GM21367 (cell line): ENCODE data around the gene ALCAM.

Experiments used
- ATAC-seq: cut with Tn5 transposase; IDR thresholded peaks from one replicate; pipeline ENCODE4 v1.9.1; 2021; ENCODE audit not compliant: unreplicated experiment

Gene ALCAM

GRCh38 chr3:105423397-105423796 is 56.7 kb downstream of the ALCAM start:
- ATAC-seq, result no peak

DNA sequence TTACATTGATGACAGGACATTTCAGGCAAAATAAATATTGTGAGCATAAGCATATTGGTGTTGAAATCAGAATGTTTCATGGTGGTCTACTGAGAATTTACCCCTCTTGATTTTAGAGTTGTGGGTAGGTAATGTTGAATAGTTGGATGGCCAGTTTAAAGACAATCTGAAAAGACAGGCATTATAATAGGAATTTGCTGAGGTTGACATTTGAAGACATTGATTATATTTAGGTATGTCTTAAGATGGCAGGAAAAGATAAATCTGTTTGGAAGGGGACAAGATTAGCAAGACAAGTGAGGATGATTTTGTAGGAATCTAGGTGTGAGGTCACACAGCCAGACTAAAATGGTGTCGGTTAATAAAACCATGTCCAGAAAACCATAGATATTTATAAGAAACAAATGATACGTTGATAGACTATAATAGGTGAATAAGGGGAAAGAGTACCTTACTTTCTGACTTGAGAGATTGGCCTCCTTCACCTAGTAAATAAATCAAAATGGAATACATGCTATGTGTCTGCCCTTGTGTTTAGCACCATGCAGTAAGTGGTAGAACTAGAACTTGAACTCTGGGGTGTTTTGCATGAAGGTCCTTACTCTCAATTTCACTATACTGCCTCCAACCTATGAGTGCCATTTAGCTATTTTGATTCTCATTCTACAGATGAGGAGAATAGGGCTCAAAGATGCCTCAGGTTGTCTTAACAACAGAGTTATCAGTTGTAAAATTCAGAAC is 57.9 kb downstream of the ALCAM start:
- no peak for ATAC-seq

DNA sequence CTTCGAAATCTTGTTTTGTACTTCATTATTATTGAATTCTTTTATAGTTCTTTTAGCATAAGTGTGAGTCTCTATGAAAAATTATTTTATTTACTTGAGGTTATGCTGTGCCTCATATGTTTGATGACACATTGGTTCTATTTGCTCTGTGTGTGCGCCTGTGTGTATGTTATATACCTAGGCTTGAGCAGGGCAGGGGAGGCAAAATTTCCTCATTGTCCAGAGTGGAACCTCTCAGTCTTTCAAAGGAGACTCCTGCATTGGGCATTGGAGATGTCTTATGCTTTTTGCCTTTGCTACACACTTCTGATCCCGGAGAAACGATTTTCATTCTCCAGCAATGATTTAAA is 58.4 kb downstream of the ALCAM start:
- no peak for ATAC-seq

- ATAC-seq, result no peak
These were observed 60.6 kb downstream of the ALCAM start for GRCh38 chr3:105427332-105427731.

- no peak for ATAC-seq
These were observed 62.5 kb downstream of the ALCAM start for GRCh38 chr3:105429034-105429762.

DNA sequence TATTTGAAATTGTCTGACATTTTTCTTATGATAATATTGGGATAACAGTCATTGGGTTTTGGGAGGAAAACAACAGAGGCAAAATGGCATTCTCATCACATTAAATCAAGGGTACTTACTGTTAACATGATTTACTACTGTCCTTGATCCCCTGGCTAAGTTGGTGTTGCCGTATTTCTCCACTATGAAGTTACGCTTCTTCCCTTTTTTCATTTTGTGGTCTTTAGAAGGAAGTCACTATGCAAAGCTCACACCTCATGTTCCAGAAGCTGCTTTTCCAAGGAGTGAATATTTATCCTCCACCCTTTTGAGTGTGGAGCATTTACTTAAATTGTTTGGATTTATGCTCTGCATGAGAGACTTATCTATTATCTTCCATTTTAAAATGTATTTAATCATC is 63.7 kb downstream of the ALCAM start:
- ATAC-seq, result no peak

DNA sequence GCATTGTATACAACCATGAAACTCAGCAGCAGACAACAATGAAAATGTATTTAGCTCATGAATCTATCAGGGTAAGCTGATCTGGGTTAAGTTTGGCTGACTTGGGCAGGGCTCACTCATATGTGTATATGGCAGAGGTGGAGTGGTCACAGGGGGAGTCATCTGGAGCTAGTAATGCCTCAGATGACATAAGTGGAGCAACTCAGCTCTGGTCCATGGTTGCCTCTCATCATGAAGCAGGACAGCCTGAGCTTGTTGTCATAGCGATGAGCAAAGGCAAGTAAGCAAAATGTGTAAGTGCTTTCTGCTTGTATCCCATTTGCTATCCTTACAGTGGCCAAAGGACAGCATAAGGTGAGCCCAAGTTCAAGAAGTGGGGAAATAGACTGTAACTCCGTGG is 64.5 kb downstream of the ALCAM start:
- no peak for ATAC-seq

GRCh38 chr3:105435277-105435676 is 68.6 kb downstream of the ALCAM start:
- no peak for ATAC-seq

GRCh38 chr3:105436687-105437086 is 70.0 kb downstream of the ALCAM start:
- no peak for ATAC-seq

- ATAC-seq, result no peak
These were observed 73.4 kb downstream of the ALCAM start for GRCh38 chr3:105440113-105440512.

GRCh38 chr3:105444725-105445124 is 78.0 kb downstream of the ALCAM start:
- ATAC-seq, result no peak

DNA sequence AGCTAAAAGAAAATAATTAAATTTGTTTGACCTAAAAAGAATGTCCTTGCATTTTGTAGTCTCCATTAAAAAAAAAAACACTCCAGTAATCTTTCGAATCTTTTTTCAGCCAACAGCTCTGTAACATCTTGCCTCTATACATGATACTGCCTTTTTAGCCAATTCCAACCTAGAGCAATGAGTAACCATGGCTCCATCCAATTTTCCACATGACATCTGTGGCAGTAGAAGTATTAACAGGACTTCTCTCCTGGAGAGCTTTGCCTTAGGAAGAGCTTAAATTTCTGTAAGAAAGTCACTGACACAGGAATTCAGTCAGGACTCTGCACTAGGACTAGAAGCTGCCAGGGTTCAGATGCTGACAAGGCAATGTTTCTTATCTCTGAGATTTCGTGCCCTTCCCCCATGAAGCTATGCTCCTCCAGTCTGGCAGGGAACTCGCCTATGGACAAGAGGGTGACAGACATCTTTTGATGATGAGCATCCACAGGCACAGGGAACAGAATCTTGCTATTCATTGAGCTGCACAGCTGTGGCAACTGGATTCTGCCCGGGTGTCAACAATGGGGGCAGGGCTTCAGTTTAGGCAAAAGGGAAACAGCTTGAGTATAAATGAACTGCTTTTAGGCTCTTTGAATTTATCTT is 81.8 kb downstream of the ALCAM start:
- ATAC-seq, result no peak

DNA sequence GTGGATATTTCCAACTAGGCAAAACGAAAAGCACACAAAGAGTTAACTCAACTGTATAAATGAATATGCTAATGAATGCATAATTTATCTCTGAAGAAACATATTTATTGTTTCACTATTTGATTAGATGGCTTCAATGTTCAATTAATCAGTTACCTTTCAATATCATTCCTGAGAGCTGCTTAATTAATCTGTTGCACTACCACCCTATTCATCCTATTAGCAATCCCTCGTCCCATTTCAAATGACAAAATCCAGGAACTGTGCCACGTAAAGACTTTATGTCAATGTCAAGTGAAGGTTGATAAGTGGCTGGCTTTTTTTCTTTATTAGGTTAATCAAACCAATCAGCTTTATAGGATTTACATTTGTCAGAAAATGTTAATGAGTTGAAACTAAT is 82.7 kb downstream of the ALCAM start:
- ATAC-seq, result no peak

DNA sequence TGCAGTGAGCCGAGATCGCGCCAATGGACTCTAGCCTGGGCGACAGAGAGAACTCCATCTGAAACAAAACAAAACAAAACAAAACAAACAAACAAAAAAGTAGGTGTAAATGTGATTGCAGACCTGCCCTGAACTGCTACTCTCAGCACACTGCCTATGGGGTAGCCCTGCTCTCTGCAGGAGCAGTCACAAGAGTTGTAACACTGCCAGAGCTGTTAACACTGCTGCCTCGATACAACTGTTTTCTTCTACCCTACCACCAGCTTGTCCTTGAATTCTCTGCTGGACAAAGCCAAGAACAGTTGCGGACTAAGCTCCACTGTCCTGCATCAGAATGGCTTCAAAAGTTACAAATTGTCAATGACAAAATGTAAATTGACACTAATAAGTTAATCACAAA is 89.3 kb downstream of the ALCAM start:
- ATAC-seq, result no peak

- no peak for ATAC-seq
These were observed 92.0 kb downstream of the ALCAM start for GRCh38 chr3:105458518-105459215.

- ATAC-seq, result no peak
These were observed 93.0 kb downstream of the ALCAM start for GRCh38 chr3:105459566-105460290.

DNA sequence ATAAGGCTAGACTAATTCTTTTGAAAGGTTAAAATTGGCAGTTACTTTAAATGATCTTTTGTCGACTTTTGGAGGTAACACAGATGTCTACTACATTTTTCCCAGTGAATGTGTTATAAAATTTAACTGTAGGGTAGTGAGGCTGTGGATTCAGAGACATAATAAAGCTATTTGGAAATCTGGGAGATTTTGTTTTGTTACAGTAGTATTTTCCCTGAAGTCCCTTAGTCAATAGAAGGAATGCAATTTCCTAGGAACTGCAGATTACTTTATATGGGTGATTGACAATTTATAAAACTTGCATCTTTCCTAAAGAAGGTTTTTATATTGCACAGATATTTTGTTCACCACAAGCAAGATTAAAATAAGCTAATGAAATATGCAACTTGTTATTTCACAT is 96.9 kb downstream of the ALCAM start:
- no peak for ATAC-seq

- no peak for ATAC-seq
These were observed 98.6 kb downstream of the ALCAM start for GRCh38 chr3:105465251-105465853.

- ATAC-seq, result no peak
These were observed 99.4 kb downstream of the ALCAM start for GRCh38 chr3:105466072-105466471.
